Neural crest cell (in vitro differentiated cells): Measurements from ENCODE around the gene SYTL3. TPM values are rescaled to one million over a fixed set of nuclear protein-coding genes. Genes with fewer than 3 reads are reported as not detected.
A peak's percentile ranks its signal among the peaks of the same experiment; 100 is the strongest.

Experiments used
- DNase-seq: peaks from one replicate; pipeline ENCODE4 v3.0.0; 2021; ENCODE audit warnings: low read depth, mixed read lengths, low spot score
- H3K27ac Mint-ChIP-seq: one replicate; pipeline ENCODE4 v1.8.0; 2021; ENCODE audit warnings: mild to moderate bottlenecking, mixed read lengths; ENCODE audit not compliant: unreplicated experiment
- H3K27me3 Mint-ChIP-seq: 2 replicates; pipeline ENCODE4 v1.8.0; 2021; ENCODE audit warnings: low read depth, mild to moderate bottlenecking, mixed read lengths
- H3K36me3 Mint-ChIP-seq: 2 replicates; pipeline ENCODE4 v1.8.0; 2021; ENCODE audit warnings: low read depth, mild to moderate bottlenecking, mixed read lengths
- H3K4me1 Mint-ChIP-seq: 2 replicates; pipeline ENCODE4 v1.8.0; 2021; ENCODE audit warnings: mixed read lengths
- H3K4me3 Mint-ChIP-seq: one replicate; pipeline ENCODE4 v1.8.0; 2021; ENCODE audit warnings: mild to moderate bottlenecking, mixed read lengths
- H3K9me3 Mint-ChIP-seq: 2 replicates; pipeline ENCODE4 v1.8.0; 2021; ENCODE audit warnings: mixed read lengths
- total RNA-seq: library from RNA; stranded (reverse); gene quantifications from 2 replicates; pipeline ENCODE4 v1.2.1, GENCODE V29; 2021
- TF ChIP-seq, protein P1 (sequence below): fragments of 200-600 bp; sonication (generic); conservative IDR thresholded peaks from 2 replicates; pipeline ENCODE4 v1.5.0; 2021; ENCODE audit warnings: antibody characterized with exemption, mild to moderate bottlenecking

Gene SYTL3
- total RNA-seq, 1 donor from 2014 or later: 0.28 TPM

DNA sequence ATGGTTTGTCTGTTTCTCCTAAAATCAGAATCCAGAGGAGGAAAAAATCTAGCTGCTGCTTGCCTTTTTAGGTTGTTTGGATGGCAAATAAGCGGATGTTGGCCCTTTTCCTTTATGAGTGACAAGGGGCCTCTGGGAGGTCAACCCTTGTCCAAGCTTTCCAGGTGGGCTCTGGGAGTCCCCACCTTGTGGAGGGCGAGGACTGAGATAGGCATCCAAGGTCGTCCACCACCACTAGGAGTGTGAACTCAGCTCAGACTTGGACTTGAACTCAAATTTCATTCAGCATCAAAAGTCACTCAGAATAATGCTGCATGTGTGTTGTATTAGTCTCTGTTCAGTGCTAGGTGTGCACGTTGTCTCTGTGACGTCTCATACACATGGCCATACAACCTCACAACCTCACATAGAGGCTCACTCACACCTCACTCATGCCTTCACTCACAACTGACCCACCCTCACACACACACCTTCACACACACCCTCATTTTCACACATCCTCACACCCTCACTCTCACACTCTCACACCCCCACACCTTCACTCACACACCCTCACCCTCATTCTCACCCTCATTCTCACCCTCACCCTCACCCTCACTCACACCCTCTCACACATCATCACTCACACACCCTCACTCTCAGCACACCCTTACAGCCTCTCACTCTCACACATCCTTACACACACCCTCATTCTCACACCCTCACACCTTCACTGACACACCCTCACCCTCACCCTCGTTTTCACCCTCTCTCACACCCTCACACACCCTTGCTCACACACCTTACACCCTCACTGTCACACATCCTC, 23.3 kb upstream of the SYTL3 start:
- TF ChIP-seq, protein P1, sequence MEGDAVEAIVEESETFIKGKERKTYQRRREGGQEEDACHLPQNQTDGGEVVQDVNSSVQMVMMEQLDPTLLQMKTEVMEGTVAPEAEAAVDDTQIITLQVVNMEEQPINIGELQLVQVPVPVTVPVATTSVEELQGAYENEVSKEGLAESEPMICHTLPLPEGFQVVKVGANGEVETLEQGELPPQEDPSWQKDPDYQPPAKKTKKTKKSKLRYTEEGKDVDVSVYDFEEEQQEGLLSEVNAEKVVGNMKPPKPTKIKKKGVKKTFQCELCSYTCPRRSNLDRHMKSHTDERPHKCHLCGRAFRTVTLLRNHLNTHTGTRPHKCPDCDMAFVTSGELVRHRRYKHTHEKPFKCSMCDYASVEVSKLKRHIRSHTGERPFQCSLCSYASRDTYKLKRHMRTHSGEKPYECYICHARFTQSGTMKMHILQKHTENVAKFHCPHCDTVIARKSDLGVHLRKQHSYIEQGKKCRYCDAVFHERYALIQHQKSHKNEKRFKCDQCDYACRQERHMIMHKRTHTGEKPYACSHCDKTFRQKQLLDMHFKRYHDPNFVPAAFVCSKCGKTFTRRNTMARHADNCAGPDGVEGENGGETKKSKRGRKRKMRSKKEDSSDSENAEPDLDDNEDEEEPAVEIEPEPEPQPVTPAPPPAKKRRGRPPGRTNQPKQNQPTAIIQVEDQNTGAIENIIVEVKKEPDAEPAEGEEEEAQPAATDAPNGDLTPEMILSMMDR: no peak
- Mint-ChIP-seq H3K36me3 (peaks cover 18% of the 10 kb centered on the region), H3K27me3 (no peaks in the 10 kb centered on the region), H3K4me1 (peaks cover 4% of the 10 kb centered on the region), H3K9me3 (no peaks in the 10 kb centered on the region), H3K4me3 (no peak overlapping the region), H3K27ac (no peak overlapping the region)
- DNase-seq: no peak

DNA sequence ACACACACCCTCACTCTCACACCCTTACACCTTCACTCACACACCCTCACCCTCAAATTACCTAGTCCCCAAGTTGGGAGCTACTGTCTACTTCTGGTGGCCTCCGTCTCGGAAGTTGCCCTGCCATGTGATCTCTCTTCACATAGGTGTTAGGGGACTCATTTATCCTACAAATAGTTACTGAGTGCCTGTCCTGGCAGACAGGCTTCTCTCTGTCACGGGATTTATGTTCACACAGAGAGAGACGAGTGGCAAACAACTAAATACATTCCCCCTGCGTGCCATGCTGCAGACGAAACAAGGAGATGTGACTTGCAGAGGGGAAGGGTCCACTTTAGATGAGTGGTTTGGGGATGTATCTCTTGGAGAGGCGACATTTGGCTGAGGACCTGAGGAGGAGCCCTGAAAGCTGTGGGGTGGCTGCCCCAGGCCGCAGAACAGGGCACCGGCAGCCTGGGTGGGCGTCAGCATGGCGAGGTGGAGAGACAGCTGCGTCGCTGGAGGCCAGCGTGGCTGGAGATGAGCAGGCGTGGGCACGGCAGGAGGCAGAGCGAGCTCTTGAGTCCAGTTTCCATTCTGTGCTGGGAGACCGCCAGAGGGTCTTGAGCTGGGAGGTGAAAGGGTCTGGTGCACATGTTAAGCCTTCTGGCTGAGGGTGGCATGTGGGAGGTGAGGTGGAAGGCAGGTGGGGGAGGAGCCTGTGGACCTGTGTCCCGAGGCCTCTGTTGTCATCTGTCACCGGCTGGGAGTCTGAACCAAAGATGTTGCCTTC, 22.5 kb upstream of the SYTL3 start:
- Mint-ChIP-seq H3K36me3 (peaks cover 22% of the 10 kb centered on the region), H3K4me3 (no peak overlapping the region), H3K27ac (peak overlapping the region; percentile 96), H3K9me3 (no peaks in the 10 kb centered on the region), H3K4me1 (peaks cover 4% of the 10 kb centered on the region), H3K27me3 (no peaks in the 10 kb centered on the region)
- TF ChIP-seq, protein P1: no peak
- DNase-seq: no peak

DNA sequence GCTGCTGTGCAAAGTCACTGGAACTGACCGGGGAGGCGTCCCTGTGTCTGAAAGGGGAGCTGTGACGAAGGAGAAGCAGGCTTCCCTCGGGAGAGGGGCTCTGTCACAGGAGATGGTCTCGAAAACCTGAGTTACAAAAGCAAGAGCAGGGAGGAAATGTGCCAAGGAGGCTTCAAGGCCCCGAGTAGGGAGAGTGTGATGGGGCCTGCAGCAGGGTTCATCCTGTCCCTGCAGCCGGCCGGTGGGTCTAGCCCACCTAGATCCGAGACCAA, 22.0 kb upstream of the SYTL3 start:
- H3K27ac Mint-ChIP-seq: peak overlapping the region; percentile 96
- no peak for DNase-seq
- peaks cover 24% of the 10 kb centered on the region for H3K36me3 Mint-ChIP-seq
- TF ChIP-seq, protein P1: no peak
- H3K4me3 Mint-ChIP-seq: no peak overlapping the region
- H3K4me1 Mint-ChIP-seq: peaks cover 4% of the 10 kb centered on the region
- H3K9me3 Mint-ChIP-seq: no peaks in the 10 kb centered on the region
- no peaks in the 10 kb centered on the region for H3K27me3 Mint-ChIP-seq

DNA sequence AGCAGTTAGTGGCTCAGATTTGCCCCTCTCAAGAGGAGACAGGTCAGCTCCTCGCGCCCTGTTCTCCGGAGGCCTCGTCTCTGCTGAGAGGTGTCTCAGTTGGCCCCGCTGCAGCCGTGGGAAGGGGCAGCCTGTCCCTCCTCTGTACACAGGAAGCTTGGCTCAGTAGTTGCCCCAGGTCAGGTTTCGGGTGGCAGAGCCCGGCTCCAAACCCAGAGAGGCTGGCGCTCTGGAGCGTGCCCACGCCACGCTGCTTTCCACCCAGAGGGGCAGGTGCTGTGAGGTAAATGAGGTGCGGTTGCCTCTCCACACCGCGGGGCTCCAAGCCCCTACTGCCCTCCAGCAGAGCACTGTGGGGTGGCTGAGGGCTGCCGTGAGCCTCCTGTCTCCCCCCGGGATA, 21.3 kb upstream of the SYTL3 start:
- Mint-ChIP-seq H3K9me3 (no peaks in the 10 kb centered on the region), H3K4me3 (no peak overlapping the region), H3K27me3 (no peaks in the 10 kb centered on the region), H3K27ac (no peak overlapping the region), H3K36me3 (peaks cover 26% of the 10 kb centered on the region), H3K4me1 (peaks cover 4% of the 10 kb centered on the region)
- TF ChIP-seq, protein P1: no peak
- DNase-seq: no peak

DNA sequence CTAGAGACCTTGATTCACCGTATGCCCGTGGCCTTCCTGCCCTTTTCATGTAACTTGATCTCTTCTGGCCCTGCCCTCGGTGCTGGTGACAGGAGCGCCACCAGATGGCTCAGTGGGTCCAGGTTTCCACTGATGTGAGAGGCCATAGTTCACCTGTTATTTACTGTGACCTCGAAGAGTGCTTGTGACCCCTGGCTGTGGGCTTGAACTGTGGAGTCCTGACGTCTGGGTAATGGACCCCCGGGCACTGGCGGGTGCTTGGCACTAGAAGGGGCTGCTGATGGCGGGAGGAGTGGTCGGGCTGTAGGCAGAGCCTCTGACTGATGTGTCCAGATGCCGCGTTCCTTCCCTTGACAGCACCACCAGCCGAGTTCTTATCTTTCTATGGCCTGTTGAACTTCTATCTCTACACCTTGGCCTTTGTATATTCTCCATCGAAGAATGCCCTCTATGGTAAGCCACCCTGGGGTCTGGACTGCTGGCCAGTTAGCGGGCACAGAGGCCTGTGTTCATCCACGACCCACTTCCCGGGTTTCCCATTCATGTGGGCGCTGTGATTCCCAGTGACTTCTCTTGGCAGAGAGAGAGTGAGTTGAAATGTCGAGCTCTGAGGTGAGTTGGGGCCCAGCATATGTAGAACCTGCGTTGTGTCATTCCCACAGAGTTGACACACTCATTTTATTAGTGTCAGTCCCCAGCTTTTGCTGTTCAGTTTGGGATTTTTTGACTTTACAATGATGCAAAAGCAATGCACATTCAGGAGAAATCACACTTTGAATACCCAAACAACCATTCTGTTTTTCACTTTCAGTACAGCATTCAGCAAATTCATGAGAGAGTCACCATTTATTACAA, 20.3 kb upstream of the SYTL3 start:
- DNase-seq: no peak
- Mint-ChIP-seq H3K4me3 (no peak overlapping the region), H3K27me3 (no peaks in the 10 kb centered on the region), H3K4me1 (peaks cover 4% of the 10 kb centered on the region), H3K36me3 (peaks cover 26% of the 10 kb centered on the region), H3K27ac (peak overlapping the region; percentile 3), H3K9me3 (no peaks in the 10 kb centered on the region)
- TF ChIP-seq, protein P1: no peak
